Breast epithelium (tissue), 3 donors: ENCODE measurements around the gene OR52B4.

Experiments used
- POLR2A ChIP-seq: fragments of 450-650 bp; IDR thresholded peaks from one replicate; pipeline ENCODE4 v1.6.1; 2016; ENCODE audit warnings: antibody characterized with exemption, mild to moderate bottlenecking, moderate library complexity
- POLR2AphosphoS5 ChIP-seq, 3 donors: sonication (generic); formaldehyde crosslinking; IDR thresholded peaks; one replicate each; pipeline ENCODE4 v1.6.1; 2017; ENCODE audit warnings: antibody characterized with exemption in 3 of 3
- TF ChIP-seq, protein P1 (sequence below), 3 donors: fragments of 450-650 bp; IDR thresholded peaks; one replicate each; pipeline ENCODE4 v1.5.1; 2016 to 2017; ENCODE audit warnings: antibody characterized with exemption in 3 of 3, mild to moderate bottlenecking in 3 of 3, moderate library complexity in 3 of 3

DNA sequence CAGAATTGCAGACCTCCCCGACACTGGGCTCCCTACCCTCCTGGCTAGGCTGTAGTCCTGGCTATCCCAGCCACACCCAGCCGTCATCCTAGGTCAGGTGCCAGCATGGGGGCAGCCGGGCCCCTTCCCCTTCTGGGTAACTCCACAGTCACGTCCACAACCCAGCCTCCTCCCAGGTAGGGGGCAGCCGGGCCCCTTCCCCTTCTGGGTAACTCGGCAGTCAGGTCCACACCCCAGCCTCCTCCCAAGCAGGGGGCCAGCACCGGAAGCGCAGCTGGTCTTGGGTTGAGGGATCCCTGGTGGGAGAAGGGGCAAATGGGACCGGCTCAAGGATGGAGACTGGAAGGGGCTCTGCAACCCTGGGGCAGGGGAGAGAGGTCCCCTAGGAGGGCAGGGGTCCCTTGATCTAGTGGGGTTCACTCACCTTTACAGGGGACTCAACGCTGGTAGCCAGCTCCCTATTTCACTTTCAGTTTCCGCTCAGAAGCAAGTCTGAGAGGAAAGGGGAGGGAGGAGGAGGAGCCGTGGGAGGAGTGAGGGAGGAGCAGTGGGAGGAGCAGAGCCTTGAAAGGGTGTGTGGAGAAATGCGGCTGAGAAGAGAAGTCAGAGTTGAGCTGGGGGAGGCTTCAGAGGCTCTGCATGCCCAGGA lies 25.1 kb upstream of the OR52B4 start, which contains the start of gene TRIM21:
- TF ChIP-seq POLR2A (no peak), POLR2AphosphoS5 (IDR thresholded peaks at IDR 0.05) (no peak)
- TF ChIP-seq, protein P1, sequence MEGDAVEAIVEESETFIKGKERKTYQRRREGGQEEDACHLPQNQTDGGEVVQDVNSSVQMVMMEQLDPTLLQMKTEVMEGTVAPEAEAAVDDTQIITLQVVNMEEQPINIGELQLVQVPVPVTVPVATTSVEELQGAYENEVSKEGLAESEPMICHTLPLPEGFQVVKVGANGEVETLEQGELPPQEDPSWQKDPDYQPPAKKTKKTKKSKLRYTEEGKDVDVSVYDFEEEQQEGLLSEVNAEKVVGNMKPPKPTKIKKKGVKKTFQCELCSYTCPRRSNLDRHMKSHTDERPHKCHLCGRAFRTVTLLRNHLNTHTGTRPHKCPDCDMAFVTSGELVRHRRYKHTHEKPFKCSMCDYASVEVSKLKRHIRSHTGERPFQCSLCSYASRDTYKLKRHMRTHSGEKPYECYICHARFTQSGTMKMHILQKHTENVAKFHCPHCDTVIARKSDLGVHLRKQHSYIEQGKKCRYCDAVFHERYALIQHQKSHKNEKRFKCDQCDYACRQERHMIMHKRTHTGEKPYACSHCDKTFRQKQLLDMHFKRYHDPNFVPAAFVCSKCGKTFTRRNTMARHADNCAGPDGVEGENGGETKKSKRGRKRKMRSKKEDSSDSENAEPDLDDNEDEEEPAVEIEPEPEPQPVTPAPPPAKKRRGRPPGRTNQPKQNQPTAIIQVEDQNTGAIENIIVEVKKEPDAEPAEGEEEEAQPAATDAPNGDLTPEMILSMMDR (IDR thresholded peaks at IDR 0.05) = no peak
